IMR-90 (cell line): ENCODE measurements around the gene RERE. TPM values are rescaled to one million over a fixed set of nuclear protein-coding genes. Genes with fewer than 3 reads are reported as not detected.

Experiments used
- ATAC-seq: fragments of 200-7000 bp; cut with Tn5 transposase; 2 replicates; pipeline ENCODE4 v1.9.1; 2020; ENCODE audit warnings: low read depth, mild to moderate bottlenecking, moderate library complexity
- BruUV-seq: library from RNA; stranded (reverse); fragments of 400-500 nt; replicated peaks from 2 replicates; lab custom pipeline; 2021; lab: Mats Ljungman, UMichigan
- CTCF ChIA-PET: fragments of 300-600 bp; formaldehyde crosslinking; extraction: SDS; loops from one replicate; lab custom pipeline; 2021; ENCODE audit warnings: antibody characterized with exemption; lab: Yijun Ruan, JAX
- POLR2A ChIA-PET: fragments of 300-600 bp; sonication (Branson Sonifier 250); formaldehyde crosslinking; loops from one replicate; lab custom pipeline; 2022; ENCODE audit warnings: antibody characterized with exemption; ENCODE audit not compliant: unreplicated experiment; lab: Charles Lee
- DNase-seq: peaks from one replicate; pipeline ENCODE4 v3.0.0; 2013
- H2AFZ ChIP-seq: replicated peaks from 2 replicates; pipeline ENCODE3; 2013; ENCODE audit warnings: low read length, mild to moderate bottlenecking; ENCODE audit not compliant: poor library complexity
- H2AK5ac ChIP-seq: 2 replicates; pipeline ENCODE4 v1.6.1; 2013; ENCODE audit warnings: low read depth, low read length, inconsistent platforms
- H2AK9ac ChIP-seq: replicated peaks from 2 replicates; pipeline ENCODE3; 2013; ENCODE audit warnings: mild to moderate bottlenecking, low read depth, low read length, moderate library complexity; ENCODE audit not compliant: poor library complexity
- H2BK120ac ChIP-seq: 2 replicates; pipeline ENCODE4 v1.6.1; 2013; ENCODE audit warnings: low read depth, low read length, inconsistent platforms
- H2BK15ac ChIP-seq: 3 replicates; pipeline ENCODE4 v1.6.1; 2013; ENCODE audit warnings: low read depth, low read length, inconsistent platforms
- H2BK20ac ChIP-seq: 2 replicates; pipeline ENCODE4 v1.6.1; 2013; ENCODE audit warnings: low read depth, mild to moderate bottlenecking, inconsistent platforms, low read length, moderate library complexity
- H2BK5ac ChIP-seq: 2 replicates; pipeline ENCODE4 v1.6.1; 2013; ENCODE audit warnings: mild to moderate bottlenecking, low read depth, low read length, inconsistent platforms; ENCODE audit not compliant: poor library complexity, severe bottlenecking
- H3K14ac ChIP-seq: replicated peaks from 2 replicates; pipeline ENCODE4 v1.6.1; 2013; ENCODE audit warnings: low read depth, low read length, inconsistent platforms
- H3K18ac ChIP-seq: 2 replicates; pipeline ENCODE4 v1.6.1; 2013; ENCODE audit warnings: low read depth, low read length, control low read depth
- H3K23ac ChIP-seq: 2 replicates; pipeline ENCODE4 v1.6.1; 2013; ENCODE audit warnings: low read depth, low read length, inconsistent platforms
- H3K27ac ChIP-seq: 2 replicates; pipeline ENCODE4 v1.5.1; 2013; ENCODE audit warnings: mild to moderate bottlenecking, control low read depth, low read length; ENCODE audit not compliant: insufficient read depth
- H3K27me3 ChIP-seq: 2 replicates; pipeline ENCODE4 v1.6.1; 2013; ENCODE audit warnings: low read length; ENCODE audit not compliant: control insufficient read depth, insufficient read depth
- H3K36me3 ChIP-seq: 2 replicates; pipeline ENCODE4 v1.6.1; 2013; ENCODE audit warnings: low read length, mixed read lengths; ENCODE audit not compliant: control insufficient read depth, insufficient read depth
- H3K4ac ChIP-seq: 2 replicates; pipeline ENCODE4 v1.6.1; 2013; ENCODE audit warnings: low read depth, low read length, inconsistent platforms
- H3K4me1 ChIP-seq: 2 replicates; pipeline ENCODE4 v1.6.1; 2013; ENCODE audit warnings: low read length, mixed read lengths; ENCODE audit not compliant: control insufficient read depth, insufficient read depth
- H3K4me2 ChIP-seq: 2 replicates; pipeline ENCODE4 v1.6.1; 2013; ENCODE audit warnings: low read depth, mild to moderate bottlenecking, control low read depth, low read length, moderate library complexity
- H3K4me3 ChIP-seq: 2 replicates; pipeline ENCODE4 v1.5.1; 2013; ENCODE audit warnings: low read depth, mild to moderate bottlenecking, control low read depth, low read length, moderate library complexity; ENCODE audit not compliant: insufficient read depth
- H3K56ac ChIP-seq: 2 replicates; pipeline ENCODE4 v1.6.1; 2013; ENCODE audit warnings: low read length, inconsistent platforms; ENCODE audit not compliant: insufficient read depth; ENCODE audit errors: extremely low read depth
- H3K79me1 ChIP-seq, 2 experiments: 2 replicates each; pipeline ENCODE4 v1.6.1; 2013; ENCODE audit warnings: low read length in 2 of 2, inconsistent platforms in 1 of 2, low read depth in 1 of 2
- H3K9ac ChIP-seq: 2 replicates; pipeline ENCODE4 v1.6.1; 2013; ENCODE audit warnings: low read depth, low read length, control low read depth
- H3K9me1 ChIP-seq: 2 replicates; pipeline ENCODE4 v1.6.1; 2013; ENCODE audit warnings: low read length, inconsistent platforms; ENCODE audit not compliant: insufficient read depth
- H3K9me3 ChIP-seq: 2 replicates; pipeline ENCODE4 v1.6.1; 2013; ENCODE audit warnings: low read length; ENCODE audit not compliant: control insufficient read depth, insufficient read depth
- H4K20me1 ChIP-seq: 2 replicates; pipeline ENCODE4 v1.6.1; 2013; ENCODE audit warnings: low read length, inconsistent platforms; ENCODE audit not compliant: insufficient read depth
- H4K5ac ChIP-seq: 2 replicates; pipeline ENCODE4 v1.6.1; 2013; ENCODE audit warnings: mild to moderate bottlenecking, low read depth, low read length, control low read depth
- H4K8ac ChIP-seq, 2 experiments: 2 replicates each; pipeline ENCODE4 v1.6.1; 2013; ENCODE audit warnings: low read depth in 2 of 2, low read length in 2 of 2, control low read depth in 1 of 2, inconsistent platforms in 1 of 2
- H4K91ac ChIP-seq: 2 replicates; pipeline ENCODE4 v1.6.1; 2013; ENCODE audit warnings: low read depth, low read length, inconsistent platforms; ENCODE audit not compliant: insufficient read depth
- BHLHE40 ChIP-seq: fragments of 150-350 bp; IDR thresholded peaks from 2 replicates; pipeline ENCODE4 v1.6.1; 2016; ENCODE audit warnings: mild to moderate bottlenecking, low read depth, low read length
- CHD1 ChIP-seq: IDR thresholded peaks from 2 replicates; pipeline ENCODE4 v1.6.1; 2012; ENCODE audit warnings: low read depth, low read length, improper control_type of control experiment
- ELK1 ChIP-seq: fragments of 150-350 bp; IDR thresholded peaks from 2 replicates; pipeline ENCODE4 v1.6.1; 2016; ENCODE audit warnings: low read depth, mild to moderate bottlenecking, low read length, moderate library complexity, borderline replicate concordance
- MAFK ChIP-seq: IDR thresholded peaks from 2 replicates; pipeline ENCODE4 v1.6.1; 2012; ENCODE audit warnings: low read depth, low read length, improper control_type of control experiment
- MAZ ChIP-seq: IDR thresholded peaks from 2 replicates; pipeline ENCODE4 v1.6.1; 2012; ENCODE audit warnings: low read depth, mild to moderate bottlenecking, low read length, improper control_type of control experiment, moderate library complexity, borderline replicate concordance
- NFE2L2 ChIP-seq: fragments of 150-350 bp; IDR thresholded peaks from 2 replicates; pipeline ENCODE4 v1.6.1; 2016; ENCODE audit warnings: low read depth, mild to moderate bottlenecking, low read length
- POLR2A ChIP-seq: IDR thresholded peaks from 2 replicates; pipeline ENCODE4 v1.6.1; 2012; ENCODE audit warnings: mild to moderate bottlenecking, low read depth, low read length
- RAD21 ChIP-seq: IDR thresholded peaks from 2 replicates; pipeline ENCODE4 v1.6.1; 2012; ENCODE audit warnings: low read length, improper control_type of control experiment
- RCOR1 ChIP-seq: IDR thresholded peaks from 2 replicates; pipeline ENCODE4 v1.6.1; 2012; ENCODE audit warnings: mild to moderate bottlenecking, low read length, improper control_type of control experiment; ENCODE audit not compliant: insufficient replicate concordance
- RFX5 ChIP-seq: IDR thresholded peaks from 2 replicates; pipeline ENCODE4 v1.8.0; 2012; ENCODE audit warnings: low read depth, mild to moderate bottlenecking, low read length, moderate library complexity
- SMC3 ChIP-seq: fragments of 150-350 bp; IDR thresholded peaks from 2 replicates; pipeline ENCODE4 v1.6.1; 2016; ENCODE audit warnings: low read depth, mild to moderate bottlenecking, antibody characterized with exemption, low read length, moderate library complexity
- USF2 ChIP-seq: fragments of 150-350 bp; IDR thresholded peaks from 2 replicates; pipeline ENCODE4 v1.6.1; 2017; ENCODE audit warnings: mild to moderate bottlenecking, antibody characterized with exemption, low read length, low read depth
- WGBS, 2 experiments: methylation state at CpG; one replicate each; pipeline versions ENCODE4 v1.1.5 to v1.1.7; 2013; ENCODE audit warnings: missing lambda C conversion rate in 2 of 2; ENCODE audit not compliant: insufficient read length in 1 of 2; ENCODE audit errors: extremely low coverage in 2 of 2; 5-methylcytosine and 5-hydroxymethylcytosine counted together
- dilution Hi-C: fragments of 300-500 bp; cut with HindIII; formaldehyde crosslinking; loops from one replicate; pipeline ENCODE4 v1.14.3; 2018; ENCODE audit warnings: low sequenced_read_pairs; ENCODE audit not compliant: unreplicated experiment
- in situ Hi-C: fragments of 300-500 bp; cut with MboI; formaldehyde crosslinking; loops from 3 replicates; pipeline ENCODE4 v1.14.3; 2019; ENCODE audit warnings: low sequenced_read_pairs, inconsistent platforms, mixed read lengths
- intact Hi-C: fragments of 100-400 bp; cut with micrococcal nuclease; formaldehyde crosslinking; loops from 2 replicates; pipeline ENCODE4 v1.10.0; 2022
- polyA plus RNA-seq, 3 experiments: library from polyadenylated mRNA; depleted of rRNA; stranded (reverse); fragments of >200 nt; gene quantifications; 2 replicates each; pipeline ENCODE4 v1.2.3, GENCODE V29; 2012; ENCODE audit warnings: low replicate concordance in 1 of 3
- total RNA-seq: library from RNA; depleted of rRNA; stranded (reverse); fragments of >200 nt; gene quantifications from 2 replicates; pipeline ENCODE4 v1.2.3, GENCODE V29; 2012
- TF ChIP-seq, protein P1 (sequence below): conservative IDR thresholded peaks from 2 replicates; pipeline ENCODE4 v1.5.1; 2012; ENCODE audit warnings: mild to moderate bottlenecking, low read depth, low read length, improper control_type of control experiment

The RERE gene
- total and polyA plus RNA-seq, 2 of the 4 experiments (the other 2 are of a cell fraction) = 11.5 to 25.1 TPM

DNA sequence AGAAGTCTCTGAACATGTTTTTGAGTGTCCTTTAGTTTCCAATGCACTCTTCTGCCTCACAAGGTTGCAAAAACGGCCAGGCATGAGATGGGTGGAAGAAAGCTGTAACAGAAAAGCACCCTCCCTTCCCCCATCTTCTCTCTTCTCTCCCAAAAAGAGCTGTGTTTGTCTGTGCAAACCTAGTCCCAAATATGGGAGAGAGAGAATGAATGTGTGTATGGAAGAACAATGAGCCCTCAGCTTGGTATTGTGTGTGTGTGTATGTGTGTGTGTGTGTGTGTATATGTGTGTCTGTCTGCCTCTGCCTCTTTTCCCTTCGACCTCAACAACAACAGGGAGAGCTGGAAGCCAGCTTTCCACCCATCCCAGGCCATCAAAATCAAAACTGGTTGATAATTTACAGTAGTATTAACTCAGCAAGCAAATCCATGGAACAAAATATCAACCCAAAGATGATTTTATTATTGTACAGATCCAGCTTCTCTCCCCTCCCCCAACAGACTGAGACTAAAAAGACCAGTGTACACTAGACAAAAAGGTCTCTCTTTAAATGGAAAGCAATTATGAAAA, 1.8 kb downstream of the RERE start (continued):
- no peak for TF ChIP-seq ELK1

GRCh38 chr1:8814865-8815264, 2.6 kb downstream of the RERE start:
- H2AK5ac ChIP-seq = peak overlapping the region; percentile 39; the same call in 1 of the 2 replicates
- peaks cover 20 to 50% of the 10 kb centered on the region in 2 experiments for H3K79me1 ChIP-seq
- H3K9me3 ChIP-seq = no peaks in the 10 kb centered on the region
- in situ Hi-C loops (no loop called here), dilution Hi-C loops (no loop called here), intact Hi-C loops (loop anchor here (5.0 to 10.0 kb wide), 4 partner anchors 38 to 350 kb away; no protein-coding TSS in a partner anchor)
- TF ChIP-seq MAFK (no peak), BHLHE40 (no peak), NFE2L2 (no peak), POLR2A (no peak), MAZ (no peak), SMC3 (no peak), RCOR1 (no peak), CHD1 (no peak), RFX5 (no peak), USF2 (no peak), RAD21 (no peak)
- TF ChIP-seq, protein P1, sequence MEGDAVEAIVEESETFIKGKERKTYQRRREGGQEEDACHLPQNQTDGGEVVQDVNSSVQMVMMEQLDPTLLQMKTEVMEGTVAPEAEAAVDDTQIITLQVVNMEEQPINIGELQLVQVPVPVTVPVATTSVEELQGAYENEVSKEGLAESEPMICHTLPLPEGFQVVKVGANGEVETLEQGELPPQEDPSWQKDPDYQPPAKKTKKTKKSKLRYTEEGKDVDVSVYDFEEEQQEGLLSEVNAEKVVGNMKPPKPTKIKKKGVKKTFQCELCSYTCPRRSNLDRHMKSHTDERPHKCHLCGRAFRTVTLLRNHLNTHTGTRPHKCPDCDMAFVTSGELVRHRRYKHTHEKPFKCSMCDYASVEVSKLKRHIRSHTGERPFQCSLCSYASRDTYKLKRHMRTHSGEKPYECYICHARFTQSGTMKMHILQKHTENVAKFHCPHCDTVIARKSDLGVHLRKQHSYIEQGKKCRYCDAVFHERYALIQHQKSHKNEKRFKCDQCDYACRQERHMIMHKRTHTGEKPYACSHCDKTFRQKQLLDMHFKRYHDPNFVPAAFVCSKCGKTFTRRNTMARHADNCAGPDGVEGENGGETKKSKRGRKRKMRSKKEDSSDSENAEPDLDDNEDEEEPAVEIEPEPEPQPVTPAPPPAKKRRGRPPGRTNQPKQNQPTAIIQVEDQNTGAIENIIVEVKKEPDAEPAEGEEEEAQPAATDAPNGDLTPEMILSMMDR = no peak
- no peak overlapping the region for H3K18ac ChIP-seq
- ChIA-PET POLR2A (no interaction called here), CTCF (interaction anchor here (2.0 kb wide), 1 partner anchor 34 kb away, joined by 6 read pairs; no protein-coding TSS in a partner anchor)
- H3K9me1 ChIP-seq = peaks cover 2% of the 10 kb centered on the region; the same call in 1 of the 2 replicates
- H3K14ac ChIP-seq = no peak overlapping the region
- WGBS, 2 experiments = no CpG with 5 or more reads among the region's 5 CpGs
- H3K4ac ChIP-seq = no peak overlapping the region
- H4K8ac ChIP-seq = no peak overlapping the region
- no peak overlapping the region for H2BK15ac ChIP-seq
- no peak overlapping the region for H2BK5ac ChIP-seq
- H3K36me3 ChIP-seq = no peaks in the 10 kb centered on the region
- no peaks in the 10 kb centered on the region for H3K27me3 ChIP-seq
- no peak overlapping the region for H3K27ac ChIP-seq
- no peak overlapping the region; the same call in 1 of the 2 replicates for H3K23ac ChIP-seq
- DNase-seq = no peak
- BruUV-seq = no TSS peak
- H2BK20ac ChIP-seq = no peak overlapping the region
- no peak overlapping the region for H3K9ac ChIP-seq
- H2BK120ac ChIP-seq = no peak overlapping the region
- no peak overlapping the region for H4K5ac ChIP-seq
- no peak for ATAC-seq
- no peak overlapping the region for H2AK9ac ChIP-seq
- no peak overlapping the region for H4K91ac ChIP-seq
- no peak overlapping the region for H2AFZ ChIP-seq
- no peak overlapping the region for H3K56ac ChIP-seq
- H3K4me1 ChIP-seq = peaks cover 9% of the 10 kb centered on the region
- H3K4me3 ChIP-seq = no peak overlapping the region
- H4K20me1 ChIP-seq = peaks cover 28% of the 10 kb centered on the region; the same call in 1 of the 2 replicates
- peak overlapping the region; percentile 26; the same call in 1 of the 2 replicates for H3K4me2 ChIP-seq
